A549 treated with dexamethasone at 1 μM for 4 hours (cell line): ENCODE results near the gene HBE1. TPM values are rescaled to one million over a fixed set of nuclear protein-coding genes. Genes with fewer than 3 reads are reported as not detected.

Experiments
- total RNA-seq: library from RNA; stranded (reverse); fragments of 200-300 nt; extraction: Qiagen RNA extraction; gene quantifications from 5 replicates; pipeline ENCODE4 v1.2.3, GENCODE V29; 2022

HBE1 gene
- total RNA-seq = 0.09 to 0.19 TPM (median 0.11 TPM) in 4 of 5 replicates, not detected in the other

GRCh38 chr11:5269715-5270147 is at the start of gene HBE1:
Gene HBE1 (minus strand): TSS chr11:5269945. CDS start chr11:5269890, 55 bp downstream.

DNA sequence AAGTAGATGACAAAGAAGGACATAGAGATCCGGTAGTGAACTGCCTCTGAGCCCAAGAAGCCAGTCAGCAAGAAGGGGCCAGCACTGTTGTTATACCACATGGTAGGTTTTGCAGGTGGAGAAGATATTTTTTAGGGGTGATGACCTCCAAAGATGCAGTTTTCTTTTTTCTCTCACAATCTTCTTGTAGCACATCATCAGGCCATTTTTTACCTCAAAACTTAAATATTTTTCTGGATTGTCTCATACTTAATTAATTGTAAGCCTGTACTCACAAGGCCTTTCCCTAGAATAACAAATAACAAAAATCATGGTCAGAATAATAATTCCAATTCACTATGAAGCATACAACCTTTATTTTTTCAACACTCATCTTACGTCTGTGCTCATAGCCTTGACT is 32.1 kb upstream of the HBE1 start, which contains the start of gene OR51B4:
Gene OR51B4 (minus strand): TSS at position 101 of the 400 bp plus-strand sequence. CDS start 0 bp downstream, at position 101.

DNA sequence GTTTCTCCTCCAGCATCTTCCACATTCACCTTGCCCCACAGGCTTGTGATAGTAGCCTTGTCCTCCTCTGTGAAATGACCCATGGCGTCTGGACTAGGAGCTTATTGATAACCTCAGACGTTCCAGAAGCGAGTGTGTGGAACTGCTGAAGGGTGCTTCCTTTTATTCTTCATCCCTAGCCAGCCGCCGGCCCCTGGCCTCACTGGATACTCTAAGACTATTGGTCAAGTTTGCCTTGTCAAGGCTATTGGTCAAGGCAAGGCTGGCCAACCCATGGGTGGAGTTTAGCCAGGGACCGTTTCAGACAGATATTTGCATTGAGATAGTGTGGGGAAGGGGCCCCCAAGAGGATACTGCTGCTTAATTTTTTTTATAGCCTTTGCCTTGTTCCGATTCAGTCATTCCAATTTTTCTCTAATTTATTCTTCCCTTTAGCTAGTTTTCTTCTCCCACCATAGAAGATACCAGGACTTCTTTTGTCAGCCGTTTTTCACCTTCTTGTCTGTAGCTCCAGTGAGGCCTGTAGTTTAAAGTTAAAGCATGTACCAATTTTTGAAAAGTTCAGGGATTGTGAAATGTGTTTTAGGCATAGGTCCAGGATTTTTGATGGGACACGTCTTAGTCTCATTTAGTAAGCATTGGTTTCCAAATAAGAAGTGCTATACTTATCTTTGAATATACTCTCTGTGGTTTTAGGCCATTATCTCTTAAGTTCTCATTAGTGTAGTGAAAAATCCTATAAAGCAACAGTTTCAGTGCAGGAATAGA is 14.9 kb downstream of the HBE1 start, which contains the start of gene HBG2:
Gene HBG2 (minus strand): TSS at position 136 of the 768 bp plus-strand sequence. CDS start 53 bp downstream, at position 83.

DNA sequence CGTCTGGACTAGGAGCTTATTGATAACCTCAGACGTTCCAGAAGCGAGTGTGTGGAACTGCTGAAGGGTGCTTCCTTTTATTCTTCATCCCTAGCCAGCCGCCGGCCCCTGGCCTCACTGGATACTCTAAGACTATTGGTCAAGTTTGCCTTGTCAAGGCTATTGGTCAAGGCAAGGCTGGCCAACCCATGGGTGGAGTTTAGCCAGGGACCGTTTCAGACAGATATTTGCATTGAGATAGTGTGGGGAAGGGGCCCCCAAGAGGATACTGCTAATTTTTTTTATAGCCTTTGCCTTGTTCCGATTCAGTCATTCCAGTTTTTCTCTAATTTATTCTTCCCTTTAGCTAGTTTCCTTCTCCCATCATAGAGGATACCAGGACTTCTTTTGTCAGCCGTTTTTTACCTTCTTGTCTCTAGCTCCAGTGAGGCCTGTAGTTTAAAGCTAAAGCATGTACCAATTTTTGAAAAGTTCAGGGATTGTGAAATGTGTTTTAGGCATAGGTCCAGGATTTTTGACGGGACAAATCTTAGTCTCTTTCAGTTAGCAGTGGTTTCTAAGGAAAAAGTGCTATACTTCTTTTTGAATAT is 19.8 kb downstream of the HBE1 start, which contains the start of gene HBG1:
Gene HBG1 (minus strand): TSS at position 51 of the 590 bp plus-strand sequence. CDS start 53 bp downstream, outside the sequence.

DNA sequence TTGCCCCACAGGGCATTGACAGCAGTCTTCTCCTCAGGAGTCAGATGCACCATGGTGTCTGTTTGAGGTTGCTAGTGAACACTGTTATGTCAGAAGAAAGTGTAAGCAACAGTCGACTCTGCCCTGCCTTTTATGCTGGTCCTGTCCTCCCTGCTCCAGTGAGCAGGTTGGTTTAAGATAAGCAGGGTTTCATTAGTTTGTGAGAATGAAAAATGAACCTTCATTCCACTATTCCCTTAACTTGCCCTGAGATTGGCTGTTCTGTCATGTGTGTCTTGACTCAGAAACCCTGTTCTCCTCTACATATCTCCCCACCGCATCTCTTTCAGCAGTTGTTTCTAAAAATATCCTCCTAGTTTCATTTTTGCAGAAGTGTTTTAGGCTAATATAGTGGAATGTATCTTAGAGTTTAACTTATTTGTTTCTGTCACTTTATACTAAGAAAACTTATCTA is 35.3 kb downstream of the HBE1 start, which contains the start of gene HBD:
Gene HBD (minus strand): TSS at position 103 of the 454 bp plus-strand sequence. CDS start 50 bp downstream, at position 53.

DNA sequence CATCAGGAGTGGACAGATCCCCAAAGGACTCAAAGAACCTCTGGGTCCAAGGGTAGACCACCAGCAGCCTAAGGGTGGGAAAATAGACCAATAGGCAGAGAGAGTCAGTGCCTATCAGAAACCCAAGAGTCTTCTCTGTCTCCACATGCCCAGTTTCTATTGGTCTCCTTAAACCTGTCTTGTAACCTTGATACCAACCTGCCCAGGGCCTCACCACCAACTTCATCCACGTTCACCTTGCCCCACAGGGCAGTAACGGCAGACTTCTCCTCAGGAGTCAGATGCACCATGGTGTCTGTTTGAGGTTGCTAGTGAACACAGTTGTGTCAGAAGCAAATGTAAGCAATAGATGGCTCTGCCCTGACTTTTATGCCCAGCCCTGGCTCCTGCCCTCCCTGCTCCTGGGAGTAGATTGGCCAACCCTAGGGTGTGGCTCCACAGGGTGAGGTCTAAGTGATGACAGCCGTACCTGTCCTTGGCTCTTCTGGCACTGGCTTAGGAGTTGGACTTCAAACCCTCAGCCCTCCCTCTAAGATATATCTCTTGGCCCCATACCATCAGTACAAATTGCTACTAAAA is 42.9 kb downstream of the HBE1 start, which contains the start of gene HBB:
Gene HBB (minus strand): TSS at position 340 of the 579 bp plus-strand sequence. CDS start 50 bp downstream, at position 290.

Other genes with a start within 250 kb of the HBE1 start
- gene OR52J3, start 223.4 kb downstream of the HBE1 start, total RNA-seq = not detected in 5 replicates
- not detected in 5 replicates for gene OR52E2, start 210.3 kb downstream of the HBE1 start, total RNA-seq
- gene OR52E1, start 200.4 kb downstream of the HBE1 start, total RNA-seq = not detected in 5 replicates
- gene OR52A5, start 131.6 kb downstream of the HBE1 start, total RNA-seq = not detected in 5 replicates
- gene OR52A1, start 115.2 kb downstream of the HBE1 start, total RNA-seq = not detected in 5 replicates
- not detected in 5 replicates for gene OR51V1, start 69.3 kb downstream of the HBE1 start, total RNA-seq
- gene HBB, start 42.9 kb downstream of the HBE1 start, total RNA-seq = not detected in 5 replicates
- not detected in 5 replicates for gene HBD, start 35.5 kb downstream of the HBE1 start, total RNA-seq
- gene HBG1, start 20.1 kb downstream of the HBE1 start, total RNA-seq = not detected in 5 replicates
- gene HBG2, start 15.2 kb downstream of the HBE1 start, total RNA-seq = not detected in 5 replicates
- gene OR51B4, start 32.0 kb upstream of the HBE1 start, total RNA-seq = not detected in 5 replicates
- gene OR51B2, start 54.4 kb upstream of the HBE1 start, total RNA-seq = not detected in 5 replicates
- gene OR51B5, start 73.6 kb upstream of the HBE1 start, total RNA-seq = 0.06 TPM in 1 of 5 replicates, not detected in the others
- not detected in 5 replicates for gene OR51B6, start 81.6 kb upstream of the HBE1 start, total RNA-seq
- not detected in 5 replicates for gene OR51M1, start 113.9 kb upstream of the HBE1 start, total RNA-seq
- not detected in 5 replicates for gene OR51Q1, start 152.2 kb upstream of the HBE1 start, total RNA-seq
- not detected in 5 replicates for gene OR51I1, start 171.6 kb upstream of the HBE1 start, total RNA-seq
- not detected in 5 replicates for gene OR51I2, start 179.4 kb upstream of the HBE1 start, total RNA-seq
- gene OR52D1, start 218.7 kb upstream of the HBE1 start, total RNA-seq = not detected in 5 replicates
- not detected in 5 replicates for gene UBQLN3, start 240.0 kb upstream of the HBE1 start, total RNA-seq
- gene UBQLNL, start 246.8 kb upstream of the HBE1 start, total RNA-seq = 0.05 TPM in 1 of 5 replicates, not detected in the others